GM12874 (cell line): ENCODE data around the gene CDC6.

Experiments used
- TF ChIP-seq, protein P1 (sequence below): IDR thresholded peaks from 2 replicates; pipeline ENCODE4 v1.5.1; 2011; ENCODE audit warnings: low read depth, mild to moderate bottlenecking, control low read depth, low read length, moderate library complexity; ENCODE audit not compliant: insufficient read depth

The CDC6 gene

DNA sequence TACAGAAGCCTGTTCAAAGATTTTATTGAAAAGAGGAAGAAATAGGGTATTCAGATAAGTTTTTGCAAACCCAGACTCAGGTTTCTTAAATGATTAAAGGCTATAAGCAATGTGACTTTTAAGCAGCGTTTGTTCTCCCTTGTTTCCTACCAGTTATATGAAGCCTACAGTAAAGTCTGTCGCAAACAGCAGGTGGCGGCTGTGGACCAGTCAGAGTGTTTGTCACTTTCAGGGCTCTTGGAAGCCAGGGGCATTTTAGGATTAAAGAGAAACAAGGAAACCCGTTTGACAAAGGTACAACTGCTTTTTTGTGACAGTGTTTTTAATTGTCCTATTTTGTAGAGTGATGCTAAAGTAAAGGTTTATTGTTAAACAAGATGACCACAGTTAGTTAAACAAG lies 13.6 kb downstream of the CDC6 start:
- TF ChIP-seq, protein P1, sequence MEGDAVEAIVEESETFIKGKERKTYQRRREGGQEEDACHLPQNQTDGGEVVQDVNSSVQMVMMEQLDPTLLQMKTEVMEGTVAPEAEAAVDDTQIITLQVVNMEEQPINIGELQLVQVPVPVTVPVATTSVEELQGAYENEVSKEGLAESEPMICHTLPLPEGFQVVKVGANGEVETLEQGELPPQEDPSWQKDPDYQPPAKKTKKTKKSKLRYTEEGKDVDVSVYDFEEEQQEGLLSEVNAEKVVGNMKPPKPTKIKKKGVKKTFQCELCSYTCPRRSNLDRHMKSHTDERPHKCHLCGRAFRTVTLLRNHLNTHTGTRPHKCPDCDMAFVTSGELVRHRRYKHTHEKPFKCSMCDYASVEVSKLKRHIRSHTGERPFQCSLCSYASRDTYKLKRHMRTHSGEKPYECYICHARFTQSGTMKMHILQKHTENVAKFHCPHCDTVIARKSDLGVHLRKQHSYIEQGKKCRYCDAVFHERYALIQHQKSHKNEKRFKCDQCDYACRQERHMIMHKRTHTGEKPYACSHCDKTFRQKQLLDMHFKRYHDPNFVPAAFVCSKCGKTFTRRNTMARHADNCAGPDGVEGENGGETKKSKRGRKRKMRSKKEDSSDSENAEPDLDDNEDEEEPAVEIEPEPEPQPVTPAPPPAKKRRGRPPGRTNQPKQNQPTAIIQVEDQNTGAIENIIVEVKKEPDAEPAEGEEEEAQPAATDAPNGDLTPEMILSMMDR, result 0 out of 2 replicates have a peak, but pooled peaks have one; percentile 8

DNA sequence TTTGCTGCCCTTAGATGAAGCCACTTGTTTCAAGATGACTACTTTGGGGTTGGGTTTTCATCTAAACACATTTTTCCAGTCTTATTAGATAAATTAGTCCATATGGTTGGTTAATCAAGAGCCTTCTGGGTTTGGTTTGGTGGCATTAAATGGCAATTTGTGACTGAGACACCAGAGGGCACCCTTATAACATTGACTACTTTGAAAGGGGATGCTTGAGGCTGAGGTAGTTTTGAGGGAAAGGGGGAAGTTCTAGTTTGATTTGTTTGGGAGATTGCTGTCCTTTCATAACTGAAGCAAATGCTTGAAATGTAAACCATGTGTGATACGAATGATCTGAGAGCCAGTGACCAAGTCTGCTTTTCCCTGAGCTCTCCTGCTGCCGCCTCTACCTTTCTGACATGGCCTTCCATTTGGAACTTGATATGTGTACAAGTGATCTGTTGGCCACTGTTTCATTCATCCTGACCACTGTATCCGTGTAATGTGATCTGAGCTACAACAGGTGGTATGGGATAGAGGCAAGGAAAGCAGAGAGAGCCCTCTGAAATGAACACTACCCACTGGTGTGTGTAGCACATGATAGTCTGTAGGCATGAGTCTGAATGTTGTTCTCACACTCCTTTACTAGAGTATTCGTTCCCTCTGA lies 15.5 kb downstream of the CDC6 start:
- TF ChIP-seq, protein P1, result peak; percentile 55; the same call in 1 of the 2 replicates

DNA sequence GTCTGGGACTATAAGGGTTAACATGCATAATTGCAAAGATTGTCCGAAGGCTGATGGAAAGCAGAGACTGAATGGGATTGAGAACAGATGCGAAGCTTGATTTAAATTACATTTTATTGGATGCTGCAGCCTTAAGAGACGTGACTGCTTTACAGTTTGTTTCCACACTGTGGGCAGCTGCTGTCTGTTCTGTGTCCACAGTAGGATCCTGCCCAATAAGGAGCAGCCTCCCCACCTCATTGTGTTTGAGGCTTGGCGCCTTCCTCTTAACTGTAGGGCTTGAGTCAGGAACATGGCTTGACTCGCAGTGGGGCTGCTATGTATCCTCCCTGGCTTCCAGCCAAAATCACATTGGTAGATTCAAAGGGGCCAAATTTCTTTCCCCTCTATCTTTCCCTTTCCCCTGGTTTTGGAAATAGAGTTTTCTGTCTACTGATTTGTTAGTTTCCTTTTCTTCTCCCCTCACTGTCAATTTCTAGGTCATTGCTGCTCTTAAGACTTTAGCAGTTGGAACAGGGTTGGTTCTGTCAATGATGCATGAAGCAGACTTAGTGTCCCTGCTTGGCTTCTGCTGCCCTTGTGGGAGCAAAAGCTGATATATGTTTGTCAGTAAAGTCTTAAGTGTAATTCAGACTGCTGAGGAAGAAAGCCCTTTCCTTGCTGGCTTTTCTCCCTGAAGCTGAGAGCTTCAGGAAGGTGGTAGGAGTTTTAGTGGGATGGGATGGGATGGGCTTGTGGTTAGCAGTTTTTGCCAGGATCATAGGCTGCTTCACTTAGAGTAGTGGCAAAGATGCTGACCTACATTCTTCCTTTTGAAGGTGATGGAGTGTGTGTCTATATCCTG lies 16.3 kb downstream of the CDC6 start:
- TF ChIP-seq, protein P1, result no peak

DNA sequence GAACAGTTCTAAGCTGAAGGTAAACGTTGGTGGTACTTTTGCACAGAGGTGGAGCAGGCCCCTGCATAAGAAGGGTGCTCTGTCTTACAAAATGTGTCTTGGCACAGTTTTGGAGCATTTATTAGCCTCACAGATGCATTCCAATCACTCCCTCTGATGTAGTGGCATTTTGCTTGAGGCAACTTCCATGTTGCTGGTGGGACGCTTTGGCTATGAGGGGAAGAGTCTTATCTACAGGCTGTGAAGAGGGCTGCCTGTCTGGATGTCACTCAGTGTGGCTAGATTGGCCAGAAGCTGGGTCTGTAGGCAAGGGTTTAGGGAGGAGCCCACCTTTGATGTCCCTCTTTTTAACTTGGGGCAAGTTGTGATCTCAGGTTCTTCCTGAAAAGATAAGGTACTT lies 18.7 kb downstream of the CDC6 start:
- TF ChIP-seq, protein P1, result no peak

DNA sequence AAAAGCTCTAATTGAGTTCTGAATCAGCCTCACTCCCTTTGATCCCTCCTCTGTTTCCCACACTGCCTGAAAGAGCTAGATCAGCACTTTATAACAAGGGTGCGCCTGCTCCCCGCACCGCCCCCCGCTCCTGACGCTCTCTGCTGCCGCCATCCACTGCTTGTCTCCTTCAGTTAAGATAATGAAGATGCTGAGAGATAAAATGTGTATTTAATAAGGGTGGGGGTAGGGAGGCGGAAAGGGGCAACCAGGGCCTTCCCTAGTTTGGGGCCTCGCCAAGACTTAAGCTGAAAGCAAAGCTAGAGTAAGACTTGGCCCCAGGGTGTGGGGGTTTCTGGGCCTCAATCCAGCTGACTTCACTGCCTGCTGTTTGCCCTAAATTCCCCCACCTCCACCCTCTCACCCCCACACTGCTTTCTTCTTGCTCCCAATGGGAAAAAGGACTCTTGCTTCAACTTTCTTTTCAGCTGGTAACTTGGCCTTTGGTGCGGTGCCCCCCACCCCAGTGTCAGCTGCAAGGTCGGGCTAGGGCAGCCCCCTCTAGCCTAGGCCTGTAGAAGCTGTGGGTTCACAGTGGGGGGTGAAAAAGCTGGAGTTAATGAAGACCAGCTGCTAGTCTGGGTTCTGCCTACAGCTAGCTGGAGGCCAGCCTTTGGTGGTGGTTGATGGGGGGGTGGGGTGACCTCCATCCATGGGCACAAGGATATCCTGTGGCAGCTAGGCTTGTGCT lies 19.5 kb downstream of the CDC6 start:
- TF ChIP-seq, protein P1, result no peak

DNA sequence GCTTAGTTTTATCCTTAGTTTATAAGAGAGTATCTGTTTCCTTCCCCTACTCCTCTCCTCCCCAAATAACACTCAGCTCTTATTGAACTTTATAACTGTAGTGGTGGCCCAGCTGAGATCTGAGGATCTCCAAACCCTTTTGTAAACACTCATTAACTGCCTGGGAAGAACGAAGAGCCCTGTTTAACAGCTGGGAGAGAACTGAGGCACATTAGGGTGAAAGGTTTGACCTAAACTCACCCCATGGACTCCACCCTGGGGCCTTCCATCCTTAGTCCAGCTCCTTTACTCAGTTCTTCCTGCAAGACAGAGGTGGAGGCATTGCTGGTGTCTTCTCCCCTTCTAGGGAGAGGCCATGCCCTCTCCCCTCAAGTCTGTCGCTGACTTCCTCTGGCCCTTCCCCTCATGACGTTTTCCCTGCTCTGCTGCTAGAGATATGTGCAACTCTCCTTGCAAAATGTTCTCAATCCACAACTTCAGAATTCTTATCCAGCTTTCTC lies 20.1 kb downstream of the CDC6 start:
- TF ChIP-seq, protein P1, result no peak
